Stimulated activated naive B cell treated with anti-CD40 and anti-IgM and Interleukin-4, amounts not matched to agents 10 μg/mL and 1 μg/mL and 100 μg/mL, for 72 hours (primary cell): ENCODE data around the gene TGFBR2.

Experiments
- ATAC-seq, 2 donors: fragments of 150-1000 bp; cut with Tn5 transposase; replicated peaks; 2 replicates each; pipeline ENCODE4 v1.10.0; 2021; ENCODE audit warnings: moderate library complexity in 1 of 2
- DNase-seq: peaks from one replicate; pipeline ENCODE4 v3.0.0; 2021
- H3K27ac Mint-ChIP-seq: one replicate; pipeline ENCODE4 v1.8.0; 2022; ENCODE audit warnings: mild to moderate bottlenecking, mixed read lengths
- H3K27me3 Mint-ChIP-seq, 2 donors: one replicate each; pipeline ENCODE4 v1.8.0; 2022; ENCODE audit warnings: mixed read lengths in 2 of 2
- H3K36me3 Mint-ChIP-seq, 2 donors: one replicate each; pipeline ENCODE4 v1.8.0; 2022; ENCODE audit warnings: mixed read lengths in 2 of 2, mild to moderate bottlenecking in 1 of 2
- H3K4me1 Mint-ChIP-seq, 2 donors: one replicate each; pipeline ENCODE4 v1.8.0; 2022; ENCODE audit warnings: mixed read lengths in 2 of 2, mild to moderate bottlenecking in 1 of 2
- H3K4me3 Mint-ChIP-seq, 2 donors: one replicate each; pipeline ENCODE4 v1.8.0; 2022; ENCODE audit warnings: mild to moderate bottlenecking in 2 of 2, mixed read lengths in 2 of 2, moderate library complexity in 1 of 2
- H3K9me3 Mint-ChIP-seq, 2 donors: one replicate each; pipeline ENCODE4 v1.8.0; 2022; ENCODE audit warnings: mixed read lengths in 2 of 2, mild to moderate bottlenecking in 1 of 2

Gene TGFBR2

GRCh38 chr3:30629746-30630145 lies 23.3 kb downstream of the TGFBR2 start:
- Mint-ChIP-seq H3K27me3 (no peaks in the 10 kb centered on the region), H3K36me3 (peaks cover 19 to 40% of the 10 kb centered on the region in 2 donors), H3K9me3 (no peaks in the 10 kb centered on the region), H3K4me3 (peak overlapping the region; percentile 35 to 42), H3K27ac (peak overlapping the region; percentile 97), H3K4me1 (peaks cover 47 to 83% of the 10 kb centered on the region in 2 donors)
- DNase-seq (no peak), ATAC-seq (no peak)

- peaks cover 52 to 84% of the 10 kb centered on the region in 2 donors for H3K4me1 Mint-ChIP-seq
- peaks cover 20 to 46% of the 10 kb centered on the region in 2 donors for H3K36me3 Mint-ChIP-seq
- H3K4me3 Mint-ChIP-seq = peak overlapping the region; percentile 35 to 42
- H3K27ac Mint-ChIP-seq = peak overlapping the region; percentile 97
- no peak for ATAC-seq
- no peak for DNase-seq
- no peaks in the 10 kb centered on the region for H3K9me3 Mint-ChIP-seq
- no peaks in the 10 kb centered on the region for H3K27me3 Mint-ChIP-seq
Measured at GRCh38 chr3:30630238-30631030, 24.0 kb downstream of the TGFBR2 start.

- ATAC-seq (peak; percentile 70 to 73), DNase-seq (no peak)
- Mint-ChIP-seq H3K36me3 (peaks cover 21 to 44% of the 10 kb centered on the region in 2 donors), H3K27me3 (no peaks in the 10 kb centered on the region), H3K27ac (peak overlapping the region; percentile 97), H3K9me3 (no peaks in the 10 kb centered on the region), H3K4me1 (peaks cover 49 to 84% of the 10 kb centered on the region in 2 donors), H3K4me3 (peak overlapping the region; percentile 62 to 69)
Measured at GRCh38 chr3:30631243-30631904, 25.0 kb downstream of the TGFBR2 start.

GRCh38 chr3:30632065-30632464 lies 25.7 kb downstream of the TGFBR2 start:
- H3K27ac Mint-ChIP-seq = peak overlapping the region; percentile 97
- DNase-seq = no peak
- peaks cover 21 to 44% of the 10 kb centered on the region in 2 donors for H3K36me3 Mint-ChIP-seq

GRCh38 chr3:30632521-30632920 lies 26.1 kb downstream of the TGFBR2 start:
- Mint-ChIP-seq H3K4me3 (no peak overlapping the region), H3K4me1 (peaks cover 53 to 89% of the 10 kb centered on the region in 2 donors), H3K9me3 (peaks cover 3 to 4% of the 10 kb centered on the region in 2 donors), H3K27me3 (no peaks in the 10 kb centered on the region), H3K27ac (peak overlapping the region; percentile 97), H3K36me3 (peaks cover 24 to 47% of the 10 kb centered on the region in 2 donors)
- DNase-seq (no peak), ATAC-seq (no peak)

More at GRCh38 chr3:30632065-30632464, 25.7 kb downstream of the TGFBR2 start:
- Mint-ChIP-seq H3K9me3 (peaks cover 3% of the 10 kb centered on the region in 2 donors), H3K4me3 (peak overlapping the region; percentile 62 to 69), H3K4me1 (peaks cover 50 to 85% of the 10 kb centered on the region in 2 donors), H3K27me3 (no peaks in the 10 kb centered on the region)
- ATAC-seq = no peak

- H3K9me3 Mint-ChIP-seq = peaks cover 3 to 4% of the 10 kb centered on the region in 2 donors
- no peak overlapping the region for H3K4me3 Mint-ChIP-seq
- H3K27me3 Mint-ChIP-seq = no peaks in the 10 kb centered on the region
- ATAC-seq (no peak), DNase-seq (no peak)
- peak overlapping the region; percentile 97 for H3K27ac Mint-ChIP-seq
- peaks cover 26 to 53% of the 10 kb centered on the region in 2 donors for H3K36me3 Mint-ChIP-seq
- peaks cover 59 to 92% of the 10 kb centered on the region in 2 donors for H3K4me1 Mint-ChIP-seq
Measured at GRCh38 chr3:30633718-30634117, 27.3 kb downstream of the TGFBR2 start.

GRCh38 chr3:30634761-30635735 lies 28.6 kb downstream of the TGFBR2 start:
- peaks cover 3 to 4% of the 10 kb centered on the region in 2 donors for H3K9me3 Mint-ChIP-seq
- no peaks in the 10 kb centered on the region for H3K27me3 Mint-ChIP-seq
- peaks cover 52 to 89% of the 10 kb centered on the region in 2 donors for H3K4me1 Mint-ChIP-seq
- H3K4me3 Mint-ChIP-seq = peak overlapping the region; percentile 50 to 59
- no peak for DNase-seq
- peak overlapping the region; percentile 91 for H3K27ac Mint-ChIP-seq
- ATAC-seq = no peak
- peaks cover 24 to 48% of the 10 kb centered on the region in 2 donors for H3K36me3 Mint-ChIP-seq

GRCh38 chr3:30637310-30638219 lies 31.2 kb downstream of the TGFBR2 start:
- Mint-ChIP-seq H3K9me3 (peaks cover 3 to 7% of the 10 kb centered on the region in 2 donors), H3K4me1 (peaks cover 54 to 85% of the 10 kb centered on the region in 2 donors), H3K27ac (peak overlapping the region; percentile 92), H3K36me3 (peaks cover 25 to 44% of the 10 kb centered on the region in 2 donors), H3K4me3 (peak overlapping the region in 1 of 2 donors; percentile 56), H3K27me3 (no peaks in the 10 kb centered on the region)
- ATAC-seq = no peak
- no peak for DNase-seq

GRCh38 chr3:30638685-30639412 lies 32.4 kb downstream of the TGFBR2 start:
- ATAC-seq (no peak), DNase-seq (no peak)
- Mint-ChIP-seq H3K4me1 (peaks cover 55 to 86% of the 10 kb centered on the region in 2 donors), H3K27ac (peak overlapping the region; percentile 95), H3K4me3 (peak overlapping the region; percentile 22 to 52), H3K27me3 (no peaks in the 10 kb centered on the region), H3K36me3 (peaks cover 25 to 41% of the 10 kb centered on the region in 2 donors), H3K9me3 (peaks cover 3 to 7% of the 10 kb centered on the region in 2 donors)

GRCh38 chr3:30639937-30640336 lies 33.5 kb downstream of the TGFBR2 start:
- peaks cover 61 to 88% of the 10 kb centered on the region in 2 donors for H3K4me1 Mint-ChIP-seq
- no peaks in the 10 kb centered on the region for H3K27me3 Mint-ChIP-seq
- no peak overlapping the region for H3K4me3 Mint-ChIP-seq
- peaks cover 3 to 7% of the 10 kb centered on the region in 2 donors for H3K9me3 Mint-ChIP-seq
- peak; percentile 83 to 84 for ATAC-seq
- H3K27ac Mint-ChIP-seq = peak overlapping the region; percentile 95
- H3K36me3 Mint-ChIP-seq = peaks cover 27 to 41% of the 10 kb centered on the region in 2 donors
- peak; percentile 46 for DNase-seq

GRCh38 chr3:30640851-30641250 lies 34.5 kb downstream of the TGFBR2 start:
- peak overlapping the region; percentile 78 for H3K27ac Mint-ChIP-seq
- peaks cover 25 to 41% of the 10 kb centered on the region in 2 donors for H3K36me3 Mint-ChIP-seq
- no peak for DNase-seq
- peaks cover 3 to 7% of the 10 kb centered on the region in 2 donors for H3K9me3 Mint-ChIP-seq
- H3K27me3 Mint-ChIP-seq = no peaks in the 10 kb centered on the region
- ATAC-seq = no peak
- H3K4me3 Mint-ChIP-seq = peak overlapping the region; percentile 12 to 41
- H3K4me1 Mint-ChIP-seq = peaks cover 57 to 88% of the 10 kb centered on the region in 2 donors
